K562 (cell line): ENCODE measurements around the gene MBD6. TPM values are rescaled to one million over a fixed set of nuclear protein-coding genes. Genes with fewer than 3 reads are reported as not detected.

Source experiments
- ATAC-seq: fragments of 200-7000 bp; cut with Tn5 transposase; 3 replicates; pipeline ENCODE4 v1.9.1; 2020; ENCODE audit warnings: moderate library complexity
- BruUV-seq: library from RNA; stranded (reverse); fragments of 400-500 nt; replicated peaks from 2 replicates; lab custom pipeline; 2021; lab: Mats Ljungman, UMichigan
- CTCF ChIA-PET: fragments of 300-600 bp; formaldehyde crosslinking; extraction: SDS; loops from one replicate; lab custom pipeline; 2021; ENCODE audit warnings: low intra/inter-chr PET ratio; lab: Yijun Ruan, JAX
- POLR2A ChIA-PET: fragments of 300-600, 350-650 bp; sonication (Branson Sonifier 250); formaldehyde crosslinking; extraction: SDS; loops from one replicate; lab custom pipeline; 2021; ENCODE audit warnings: antibody characterized with exemption, inconsistent platforms; lab: Yijun Ruan, JAX
- DNase-seq, 4 experiments: peaks; one replicate each; pipeline versions ENCODE4 v3.0.0 to v3.0.0-alpha.2; 2011 to 2018; ENCODE audit warnings: low spot score in 3 of 4, mixed read lengths in 3 of 4; ENCODE audit errors: extremely low read depth in 1 of 4
- FAIRE-seq: peaks from 2 replicates; lab custom pipeline; 2011; peaks lifted over from hg19 to GRCh38; lab: Jason Lieb, UNC
- H2AFZ ChIP-seq: 2 replicates; pipeline ENCODE4 v1.6.0; 2011; ENCODE audit warnings: low read depth, low read length, control low read depth, inconsistent platforms
- H3K27ac ChIP-seq: fragments of 200-600 bp; 3 replicates; pipeline ENCODE4 v1.8.0; 2011; ENCODE audit warnings: low read depth, mild to moderate bottlenecking, control low read depth, inconsistent platforms, low read length, moderate library complexity, mixed read lengths; ENCODE audit errors: extremely low read depth
- H3K27me3 ChIP-seq, 2 experiments: fragments of 300-600 bp in 1 of 2; 2 replicates in 1 of 2; 3 replicates in 1 of 2; pipeline versions ENCODE4 v1.6.0 to v1.8.0; 2011; ENCODE audit warnings: inconsistent platforms in 2 of 2, low read length in 2 of 2, mild to moderate bottlenecking in 1 of 2, mixed read lengths in 1 of 2, moderate library complexity in 1 of 2; ENCODE audit not compliant: control insufficient read depth in 2 of 2, insufficient read depth in 2 of 2
- H3K36me3 ChIP-seq: fragments of 300-600 bp; 3 replicates; pipeline ENCODE4 v1.8.0; 2011; ENCODE audit warnings: mild to moderate bottlenecking, low read length, inconsistent platforms; ENCODE audit not compliant: control insufficient read depth, insufficient read depth
- H3K4me1 ChIP-seq, 2 experiments: fragments of 200-600 bp in 1 of 2; replicated peaks in 1 of 2; 2 replicates in 1 of 2; 3 replicates in 1 of 2; pipeline versions ENCODE4 v1.5.1 to v1.8.0; 2011; ENCODE audit warnings: inconsistent platforms in 2 of 2, low read length in 2 of 2, mild to moderate bottlenecking in 1 of 2, mixed read lengths in 1 of 2, moderate library complexity in 1 of 2; ENCODE audit not compliant: control insufficient read depth in 2 of 2, insufficient read depth in 2 of 2
- H3K4me2 ChIP-seq: 2 replicates; pipeline ENCODE4 v1.6.1; 2011; ENCODE audit warnings: low read length, control low read depth, inconsistent platforms, mixed read lengths; ENCODE audit not compliant: insufficient read depth
- H3K4me3 ChIP-seq: fragments of 200-600 bp; sonication (generic), shearing (Covaris generic); 2 replicates; pipeline ENCODE4 v1.5.1; 2016; ENCODE audit warnings: control low read depth, inconsistent platforms
- H3K79me2 ChIP-seq: fragments of 200-600 bp; 3 replicates; pipeline ENCODE4 v1.8.0; 2011; ENCODE audit warnings: low read length, inconsistent platforms; ENCODE audit not compliant: control insufficient read depth, insufficient read depth
- H3K9ac ChIP-seq, 2 experiments: 2 replicates each; pipeline versions ENCODE4 v1.6.0 to v1.6.1; 2011; ENCODE audit warnings: low read depth in 2 of 2, low read length in 2 of 2, control low read depth in 1 of 2, inconsistent platforms in 1 of 2, mild to moderate bottlenecking in 1 of 2, mixed read lengths in 1 of 2; ENCODE audit not compliant: insufficient read depth in 1 of 2
- H3K9me1 ChIP-seq: one replicate; pipeline ENCODE4 v1.6.0; 2011; ENCODE audit warnings: inconsistent platforms, mild to moderate bottlenecking, low read length, moderate library complexity; ENCODE audit not compliant: control insufficient read depth, insufficient read depth
- H3K9me3 ChIP-seq: replicated peaks from 2 replicates; pipeline ENCODE4 v1.5.1; 2011; ENCODE audit warnings: low read depth, low read length, inconsistent platforms; ENCODE audit not compliant: control insufficient read depth, insufficient read depth
- H4K20me1 ChIP-seq: replicated peaks from 2 replicates; pipeline ENCODE4 v1.6.1; 2011; ENCODE audit warnings: low read length, inconsistent platforms, mixed read lengths; ENCODE audit not compliant: control insufficient read depth, insufficient read depth
- BRF1 ChIP-seq: IDR thresholded peaks from 3 replicates; pipeline ENCODE4 v1.6.1; 2011; ENCODE audit warnings: borderline replicate concordance, mild to moderate bottlenecking; ENCODE audit not compliant: insufficient read length; ENCODE audit errors: extremely low read depth
- BRF2 ChIP-seq: IDR thresholded peaks from 3 replicates; pipeline ENCODE4 v1.6.1; 2011; ENCODE audit warnings: borderline replicate concordance, mild to moderate bottlenecking; ENCODE audit not compliant: insufficient read length, insufficient read depth
- DEAF1 ChIP-seq: fragments of 450-650 bp; formaldehyde crosslinking; IDR thresholded peaks from 2 replicates; pipeline ENCODE4 v1.4.0; 2020; ENCODE audit warnings: mild to moderate bottlenecking, moderate library complexity
- ELF2 ChIP-seq: fragments of 250-450 bp; sonication (Bioruptor Pico); IDR thresholded peaks from 2 replicates; pipeline ENCODE4 v1.5.0; 2021; ENCODE audit warnings: mild to moderate bottlenecking
- ETS2 ChIP-seq: IDR thresholded peaks from 2 replicates; pipeline ENCODE4 v1.6.1; 2016; ENCODE audit warnings: borderline replicate concordance, missing genetic modification characterization, mild to moderate bottlenecking, moderate library complexity, missing compliant biosample characterization; ENCODE audit not compliant: poor library complexity, severe bottlenecking
- HBP1 ChIP-seq: fragments of 450-650 bp; formaldehyde crosslinking; IDR thresholded peaks from 2 replicates; pipeline ENCODE4 v1.4.0; 2022; ENCODE audit warnings: missing genetic modification characterization
- HMGXB4 ChIP-seq: sonication (generic); formaldehyde crosslinking; IDR thresholded peaks from 2 replicates; pipeline ENCODE4 v1.8.1; 2023; ENCODE audit warnings: mild to moderate bottlenecking, missing genetic modification reagents
- MTA1 ChIP-seq: fragments of 450-650 bp; IDR thresholded peaks from 2 replicates; pipeline ENCODE4 v1.6.1; 2017; ENCODE audit warnings: borderline replicate concordance
- NCOA2 ChIP-seq, 2 experiments: fragments of 450-650 bp; IDR thresholded peaks; 2 replicates each; pipeline ENCODE4 v1.6.1; 2018; ENCODE audit warnings: mild to moderate bottlenecking in 2 of 2, moderate library complexity in 1 of 2; ENCODE audit not compliant: partially characterized antibody in 2 of 2
- RCOR1 ChIP-seq, 2 experiments: IDR thresholded peaks; 2 replicates each; pipeline ENCODE4 v1.6.1; 2012; ENCODE audit warnings: low read depth in 2 of 2, low read length in 2 of 2, borderline replicate concordance in 1 of 2, improper control_type of control experiment in 1 of 2
- SLC30A9 ChIP-seq: fragments of 250-450 bp; sonication (Bioruptor Pico); IDR thresholded peaks from 2 replicates; pipeline ENCODE4 v1.8.0; 2022; ENCODE audit warnings: mild to moderate bottlenecking, moderate library complexity
- WGBS: fragments of 100-300 bp; shearing (Covaris generic); methylation state at CpG from one replicate; pipeline ENCODE4 v1.1.6; 2016; ENCODE audit warnings: low coverage, mixed read lengths; ENCODE audit not compliant: insufficient coverage; ENCODE audit errors: missing lambda C conversion rate; 5-methylcytosine and 5-hydroxymethylcytosine counted together
- in situ Hi-C: fragments of 300-500 bp; cut with MboI; formaldehyde crosslinking; loops from 4 replicates; pipeline ENCODE4 v1.15.0; 2018; ENCODE audit warnings: inconsistent platforms, mixed read lengths
- intact Hi-C: fragments of 100-400 bp; cut with micrococcal nuclease; formaldehyde crosslinking; loops from 2 replicates; pipeline ENCODE4 v1.14.2; 2022
- polyA plus RNA-seq, 8 experiments: library from polyadenylated mRNA; depleted of rRNA in 4 of 8; stranded (reverse) in 5 of 8; unstranded in 3 of 8; fragments of >200 nt; fragmentation: Nextera tagmentation in 2 of 8; fragmentation: Illumina TruSeq in 1 of 8; extraction: Ambion mirVana in 2 of 8; extraction: Trizol in 1 of 8; gene quantifications; 2 replicates each; pipeline versions ENCODE4 v1.2.1 to v1.2.3, GENCODE V29; 2011 to 2014; ENCODE audit warnings: inconsistent platforms in 1 of 8, missing spikeins in 1 of 8
- total RNA-seq, 7 experiments: library from RNA; depleted of rRNA in 6 of 7; stranded (reverse); fragments of >200 nt in 6 of 7; fragmentation: Illumina TruSeq in 2 of 7; extraction: Trizol in 2 of 7; gene quantifications; 2 replicates each; pipeline versions ENCODE4 v1.2.1 to v1.2.3, GENCODE V29; 2011 to 2021; ENCODE audit warnings: low replicate concordance in 1 of 7

The MBD6 gene
- total and polyA plus RNA-seq, 9 of the 15 experiments (the other 6 are each of a cell fraction or from before 2014, with no cell fraction given): 2.0 to 54.8 (median 3.8) TPM

GRCh38 chr12:57521525-57522010 is 1.1 kb upstream of the MBD6 start (continued):
- TF ChIP-seq MTA1: no peak
- TF ChIP-seq DEAF1 (CRISPR knock-in tag): peak; percentile 34
- no peak for TF ChIP-seq ETS2 (tag)
- peak; percentile 32 to 45; a peak in 2 of 4 replicates for TF ChIP-seq RCOR1 (IDR thresholded peaks at IDR 0.05; ENCODE audit: borderline replicate concordance in 1 of 2, low read depth in 2 of 2, low read length in 2 of 2)
- TF ChIP-seq NCOA2 (IDR thresholded peaks at IDR 0.05; ENCODE audit: partially characterized antibody in 2 of 2): no peak
- TF ChIP-seq, all 486 proteins: peak for 32

- POLR2A ChIA-PET: interaction anchor here (1.7 to 10.8 kb wide), 4 partner anchors 8 to 52 kb away, joined by 5 to 225 read pairs (median 16); partner anchors contain the start of gene DCTN2
- Histone ChIP-seq H3K9me1 (no peaks in the 10 kb centered on the region), H3K9me3 (no peaks in the 10 kb centered on the region), H2AFZ (peak overlapping the region; percentile 54), H3K79me2 (peaks cover 49% of the 10 kb centered on the region), H3K27ac (peak overlapping the region; percentile 96), H4K20me1 (peaks cover 22% of the 10 kb centered on the region), H3K9ac (peak overlapping the region; percentile 94), H3K4me1 (peaks cover 34 to 47% of the 10 kb centered on the region in 2 experiments), H3K27me3 (no peaks in the 10 kb centered on the region), H3K4me2 (peak overlapping the region; percentile 91), H3K36me3 (peaks cover 60% of the 10 kb centered on the region), H3K4me3 (peak overlapping the region; percentile 77)
- CTCF ChIA-PET: interaction anchor here (0.7 kb wide), 1 partner anchor 12 kb away, joined by 3 read pairs; no protein-coding TSS in a partner anchor
- intact Hi-C loops (loop anchor here (1.0 to 5.0 kb wide), 5 partner anchors 24 to 214 kb away; partner anchors contain the start of genes AGAP2, DCTN2 and MARS1), in situ Hi-C loops (no loop called here)
- BruUV-seq: TSS peak; percentile 42
- peak; percentile 1 for ATAC-seq
- FAIRE-seq: no peak
- 2% methylated on average over 6 of the region's 38 CpGs for WGBS
- DNase-seq: peak in 3 of 4 experiments; percentile 84 to 92 (median 92)
- TF ChIP-seq ELF2 (CRISPR knock-in tag) (0 out of 2 replicates have a peak, but pooled peaks have one; percentile 52), BRF1 (no peak), BRF2 (no peak), HBP1 (CRISPR knock-in tag) (0 out of 2 replicates have a peak, but pooled peaks have one; percentile 42), SLC30A9 (CRISPR knock-in tag) (no peak), HMGXB4 (CRISPR knock-in tag) (no peak)
Measured at GRCh38 chr12:57522887-57523705, 472 bp downstream of the MBD6 start.
